Endometrium (tissue), 2 donors: ENCODE measurements around the gene CDH16.
"Not testable (repeated sequence)": the region's sequence is repeated elsewhere in the genome, so short reads cannot be mapped to it uniquely, and the experiment has no call there.

Experiments used
- FAIRE-seq: peaks from 2 replicates; lab custom pipeline; 2012; peaks lifted over from hg19 to GRCh38; lab: Jason Lieb, UNC
- donor health status: control.
- donor health status: control.

The CDH16 gene

GRCh38 chr16:66871840-66872239, 46.8 kb downstream of the CDH16 start:
- FAIRE-seq: no peak

- not testable (repeated sequence) for FAIRE-seq
Observed at GRCh38 chr16:66871363-66871762, 47.3 kb downstream of the CDH16 start.

GRCh38 chr16:66869424-66869823, 49.3 kb downstream of the CDH16 start:
- no peak for FAIRE-seq

GRCh38 chr16:66863707-66864106, 55.0 kb downstream of the CDH16 start:
- FAIRE-seq: no peak

GRCh38 chr16:66862023-66862520, 56.6 kb downstream of the CDH16 start:
- FAIRE-seq: no peak

- FAIRE-seq: no peak
Observed at GRCh38 chr16:66859397-66860068, 59.2 kb downstream of the CDH16 start.

- no peak for FAIRE-seq
Observed at GRCh38 chr16:66858740-66859396, 59.8 kb downstream of the CDH16 start.
